ENCODE measurements around the gene GPC6. TPM values are rescaled to one million over a fixed set of nuclear protein-coding genes. Genes with fewer than 3 reads are reported as not detected.

Gene GPC6
- total and polyA plus RNA-seq, 4 donors, result 5.0 to 37.4 (median 18.9) TPM

GRCh38 chr13:93249364-93250306 lies 23.0 kb downstream of the GPC6 start:
- WGBS, 2 donors, result 87 to 91% methylated on average over 7 of the region's 7 CpGs
- intact Hi-C loops (cut with DNase I), result loop anchor here (5.0 to 10.0 kb wide), 2 partner anchors 412 to 525 kb away; no protein-coding TSS in a partner anchor
- ATAC-seq (ENCODE audit: low FRiP score) (no peak), DNase-seq (no peak)
- Histone ChIP-seq H3K27ac (ENCODE audit: low read depth in 1 of 2, low read length in 2 of 2) (no peak overlapping the region), H3K4me3 (ENCODE audit: low read length in 2 of 2) (no peak overlapping the region), H3K4me1 (ENCODE audit: control insufficient read depth in 1 of 2, insufficient read depth in 2 of 2, low read length in 2 of 2) (no peaks in the 10 kb centered on the region), H3K9me3 (ENCODE audit: control insufficient read depth, low read length) (no peaks in the 10 kb centered on the region), H3K36me3 (ENCODE audit: control insufficient read depth in 1 of 2, insufficient read depth in 2 of 2, low read length in 1 of 2) (no peaks in the 10 kb centered on the region), H3K27me3 (ENCODE audit: control insufficient read depth in 1 of 2, insufficient read depth in 2 of 2, low read length in 1 of 2) (no peaks in the 10 kb centered on the region)

- Histone ChIP-seq H3K27ac (ENCODE audit: low read depth in 1 of 2, low read length in 2 of 2) (no peak overlapping the region), H3K9me3 (ENCODE audit: control insufficient read depth, low read length) (no peaks in the 10 kb centered on the region), H3K27me3 (ENCODE audit: control insufficient read depth in 1 of 2, insufficient read depth in 2 of 2, low read length in 1 of 2) (no peaks in the 10 kb centered on the region), H3K36me3 (ENCODE audit: control insufficient read depth in 1 of 2, insufficient read depth in 2 of 2, low read length in 1 of 2) (no peaks in the 10 kb centered on the region), H3K4me3 (ENCODE audit: low read length in 2 of 2) (no peak overlapping the region), H3K4me1 (ENCODE audit: control insufficient read depth in 1 of 2, insufficient read depth in 2 of 2, low read length in 2 of 2) (no peaks in the 10 kb centered on the region)
- no peak for ATAC-seq (ENCODE audit: low FRiP score)
- DNase-seq, result no peak
- 32 to 46% methylated on average over 4 of the region's 4 CpGs for WGBS, 2 donors
- intact Hi-C loops (cut with DNase I), result loop anchor here in 1 of 2 donors (10.0 kb wide), 1 partner anchor 520 kb away; no protein-coding TSS in a partner anchor
These were observed 28.2 kb downstream of the GPC6 start for GRCh38 chr13:93254775-93255174.

- H3K27me3 ChIP-seq (ENCODE audit: control insufficient read depth in 1 of 2, insufficient read depth in 2 of 2, low read length in 1 of 2), result no peaks in the 10 kb centered on the region
- intact Hi-C loops (cut with DNase I), result loop anchor here in 1 of 2 donors (10.0 kb wide), 1 partner anchor 518 kb away; no protein-coding TSS in a partner anchor
- ATAC-seq (ENCODE audit: low FRiP score) (no peak), DNase-seq (no peak)
- H3K27ac ChIP-seq (ENCODE audit: low read depth in 1 of 2, low read length in 2 of 2), result no peak overlapping the region
- WGBS, 2 donors, result 95 to 97% methylated on average over 2 of the region's 2 CpGs
- H3K4me1 ChIP-seq (ENCODE audit: control insufficient read depth in 1 of 2, insufficient read depth in 2 of 2, low read length in 2 of 2), result no peaks in the 10 kb centered on the region
- no peak overlapping the region for H3K4me3 ChIP-seq (ENCODE audit: low read length in 2 of 2)
- no peaks in the 10 kb centered on the region for H3K9me3 ChIP-seq (ENCODE audit: control insufficient read depth, low read length)
- H3K36me3 ChIP-seq (ENCODE audit: control insufficient read depth in 1 of 2, insufficient read depth in 2 of 2, low read length in 1 of 2), result no peaks in the 10 kb centered on the region
These were observed 30.4 kb downstream of the GPC6 start for GRCh38 chr13:93256998-93257397.

GRCh38 chr13:93259527-93260080 lies 33.0 kb downstream of the GPC6 start:
- H3K4me1 ChIP-seq (ENCODE audit: control insufficient read depth in 1 of 2, insufficient read depth in 2 of 2, low read length in 2 of 2), result no peaks in the 10 kb centered on the region
- H3K27me3 ChIP-seq (ENCODE audit: control insufficient read depth in 1 of 2, insufficient read depth in 2 of 2, low read length in 1 of 2), result no peaks in the 10 kb centered on the region
- no peaks in the 10 kb centered on the region for H3K9me3 ChIP-seq (ENCODE audit: control insufficient read depth, low read length)
- H3K36me3 ChIP-seq (ENCODE audit: control insufficient read depth in 1 of 2, insufficient read depth in 2 of 2, low read length in 1 of 2), result no peaks in the 10 kb centered on the region
- H3K27ac ChIP-seq (ENCODE audit: low read depth in 1 of 2, low read length in 2 of 2), result no peak overlapping the region
- ATAC-seq (ENCODE audit: low FRiP score) (no peak), DNase-seq (no peak)
- intact Hi-C loops (cut with DNase I), result loop anchor here in 1 of 2 donors (10.0 kb wide), 1 partner anchor 515 kb away; no protein-coding TSS in a partner anchor
- no peak overlapping the region for H3K4me3 ChIP-seq (ENCODE audit: low read length in 2 of 2)

- Histone ChIP-seq H3K9me3 (ENCODE audit: control insufficient read depth, low read length) (no peaks in the 10 kb centered on the region), H3K4me3 (ENCODE audit: low read length in 2 of 2) (no peak overlapping the region), H3K27me3 (ENCODE audit: control insufficient read depth in 1 of 2, insufficient read depth in 2 of 2, low read length in 1 of 2) (no peaks in the 10 kb centered on the region), H3K27ac (ENCODE audit: low read depth in 1 of 2, low read length in 2 of 2) (no peak overlapping the region), H3K4me1 (ENCODE audit: control insufficient read depth in 1 of 2, insufficient read depth in 2 of 2, low read length in 2 of 2) (no peaks in the 10 kb centered on the region), H3K36me3 (ENCODE audit: control insufficient read depth in 1 of 2, insufficient read depth in 2 of 2, low read length in 1 of 2) (no peaks in the 10 kb centered on the region)
- 97% methylated on average over 1 of the region's 1 CpG for WGBS, 2 donors
- no peak for DNase-seq
- no peak for ATAC-seq (ENCODE audit: low FRiP score)
- intact Hi-C loops (cut with DNase I), result no loop called here
These were observed 34.0 kb downstream of the GPC6 start for GRCh38 chr13:93260591-93260990.

GRCh38 chr13:93262729-93263345 lies 36.2 kb downstream of the GPC6 start:
- Histone ChIP-seq H3K4me3 (ENCODE audit: low read length in 2 of 2) (no peak overlapping the region), H3K36me3 (ENCODE audit: control insufficient read depth in 1 of 2, insufficient read depth in 2 of 2, low read length in 1 of 2) (no peaks in the 10 kb centered on the region), H3K9me3 (ENCODE audit: control insufficient read depth, low read length) (no peaks in the 10 kb centered on the region), H3K27ac (ENCODE audit: low read depth in 1 of 2, low read length in 2 of 2) (no peak overlapping the region), H3K27me3 (ENCODE audit: control insufficient read depth in 1 of 2, insufficient read depth in 2 of 2, low read length in 1 of 2) (no peaks in the 10 kb centered on the region), H3K4me1 (ENCODE audit: control insufficient read depth in 1 of 2, insufficient read depth in 2 of 2, low read length in 2 of 2) (no peaks in the 10 kb centered on the region)
- intact Hi-C loops (cut with DNase I), result no loop called here
- DNase-seq (no peak), ATAC-seq (ENCODE audit: low FRiP score) (no peak)
- 75 to 88% methylated on average over 2 of the region's 2 CpGs for WGBS, 2 donors

GRCh38 chr13:93264876-93265275 lies 38.3 kb downstream of the GPC6 start:
- ATAC-seq (ENCODE audit: low FRiP score) (no peak), DNase-seq (no peak)
- H3K4me1 ChIP-seq (ENCODE audit: control insufficient read depth in 1 of 2, insufficient read depth in 2 of 2, low read length in 2 of 2), result no peaks in the 10 kb centered on the region
- H3K27ac ChIP-seq (ENCODE audit: low read depth in 1 of 2, low read length in 2 of 2), result no peak overlapping the region
- no peaks in the 10 kb centered on the region for H3K36me3 ChIP-seq (ENCODE audit: control insufficient read depth in 1 of 2, insufficient read depth in 2 of 2, low read length in 1 of 2)
- no peaks in the 10 kb centered on the region for H3K9me3 ChIP-seq (ENCODE audit: control insufficient read depth, low read length)
- H3K4me3 ChIP-seq (ENCODE audit: low read length in 2 of 2), result no peak overlapping the region
- intact Hi-C loops (cut with DNase I), result no loop called here
- WGBS, 2 donors, result 99 to 100% methylated on average over 2 of the region's 2 CpGs
- no peaks in the 10 kb centered on the region for H3K27me3 ChIP-seq (ENCODE audit: control insufficient read depth in 1 of 2, insufficient read depth in 2 of 2, low read length in 1 of 2)

GRCh38 chr13:93265800-93266199 lies 39.2 kb downstream of the GPC6 start:
- H3K9me3 ChIP-seq (ENCODE audit: control insufficient read depth, low read length), result no peaks in the 10 kb centered on the region
- intact Hi-C loops (cut with DNase I), result no loop called here
- no peak for DNase-seq
- H3K27me3 ChIP-seq (ENCODE audit: control insufficient read depth in 1 of 2, insufficient read depth in 2 of 2, low read length in 1 of 2), result no peaks in the 10 kb centered on the region
- no peak for ATAC-seq (ENCODE audit: low FRiP score)
- 76 to 84% methylated on average over 5 of the region's 5 CpGs for WGBS, 2 donors
- no peak overlapping the region for H3K27ac ChIP-seq (ENCODE audit: low read depth in 1 of 2, low read length in 2 of 2)
- no peaks in the 10 kb centered on the region for H3K36me3 ChIP-seq (ENCODE audit: control insufficient read depth in 1 of 2, insufficient read depth in 2 of 2, low read length in 1 of 2)
- no peaks in the 10 kb centered on the region for H3K4me1 ChIP-seq (ENCODE audit: control insufficient read depth in 1 of 2, insufficient read depth in 2 of 2, low read length in 2 of 2)
- no peak overlapping the region for H3K4me3 ChIP-seq (ENCODE audit: low read length in 2 of 2)
